Measurements from ENCODE around the gene DACH1.

Gene DACH1

GRCh38 chr13:71752775-71753513 lies 114.1 kb downstream of the DACH1 start:
- TF ChIP-seq TCF4 (CRISPR knock-in tag; IDR thresholded peaks at IDR 0.05; ENCODE audit: borderline replicate concordance) (no peak), ZFP30 (CRISPR knock-in tag; IDR thresholded peaks at IDR 0.05) (no peak), PATZ1 (CRISPR knock-in tag; IDR thresholded peaks at IDR 0.05; ENCODE audit: borderline replicate concordance) (no peak), ZC3H10 (CRISPR knock-in tag; IDR thresholded peaks at IDR 0.05) (no peak), TSHZ2 (CRISPR knock-in tag; IDR thresholded peaks at IDR 0.05) (no peak), SNAI2 (CRISPR knock-in tag; IDR thresholded peaks at IDR 0.05) (no peak), ZFP3 (CRISPR knock-in tag; IDR thresholded peaks at IDR 0.05) (no peak), ZNF565 (CRISPR knock-in tag; conservative IDR thresholded peaks at IDR 0.05; ENCODE audit: low read depth) (no peak), BACH2 (CRISPR knock-in tag; IDR thresholded peaks at IDR 0.05; ENCODE audit: borderline replicate concordance) (no peak), TOX (CRISPR knock-in tag; IDR thresholded peaks at IDR 0.05; ENCODE audit: borderline replicate concordance) (no peak), CREB5 (CRISPR knock-in tag; IDR thresholded peaks at IDR 0.05; ENCODE audit: low read depth) (no peak), ZNF70 (CRISPR knock-in tag; IDR thresholded peaks at IDR 0.05) (no peak), CSDC2 (CRISPR knock-in tag; IDR thresholded peaks at IDR 0.05) (no peak), ESRRG (CRISPR knock-in tag; IDR thresholded peaks at IDR 0.05) (no peak)
- ATAC-seq: no peak

- 0 out of 2 replicates have a peak, but pooled peaks have one; percentile 31 for TF ChIP-seq ZNF70 (CRISPR knock-in tag; IDR thresholded peaks at IDR 0.05)
- TF ChIP-seq ZNF8 (CRISPR knock-in tag; IDR thresholded peaks at IDR 0.05): no peak
- no peak for TF ChIP-seq PATZ1 (CRISPR knock-in tag; IDR thresholded peaks at IDR 0.05; ENCODE audit: borderline replicate concordance)
- peak; percentile 78; the same call in 1 of the 2 replicates for TF ChIP-seq TSHZ2 (CRISPR knock-in tag; IDR thresholded peaks at IDR 0.05)
- peak; percentile 89; the same call in 1 of the 2 replicates for TF ChIP-seq BACH2 (CRISPR knock-in tag; IDR thresholded peaks at IDR 0.05; ENCODE audit: borderline replicate concordance)
- peak; percentile 61; the same call in 1 of the 2 replicates for TF ChIP-seq TCF4 (CRISPR knock-in tag; IDR thresholded peaks at IDR 0.05; ENCODE audit: borderline replicate concordance)
- 0 out of 2 replicates have a peak, but pooled peaks have one; percentile 35 for TF ChIP-seq ISL1 (CRISPR knock-in tag; IDR thresholded peaks at IDR 0.05)
- no peak for TF ChIP-seq ZC3H10 (CRISPR knock-in tag; IDR thresholded peaks at IDR 0.05)
- TF ChIP-seq POU6F1 (CRISPR knock-in tag; IDR thresholded peaks at IDR 0.05; ENCODE audit: borderline replicate concordance, low read depth): no peak
- no peak for TF ChIP-seq SNAI2 (CRISPR knock-in tag; IDR thresholded peaks at IDR 0.05)
- ATAC-seq: peak; percentile 63
Measured at GRCh38 chr13:71751073-71751472, 115.9 kb downstream of the DACH1 start.

Data from SK-N-SH treated with all-trans-retinoic acid at 6 μM for 48 hours (cell line).